ENCODE data around the gene TMEM138.

The TMEM138 gene

DNA sequence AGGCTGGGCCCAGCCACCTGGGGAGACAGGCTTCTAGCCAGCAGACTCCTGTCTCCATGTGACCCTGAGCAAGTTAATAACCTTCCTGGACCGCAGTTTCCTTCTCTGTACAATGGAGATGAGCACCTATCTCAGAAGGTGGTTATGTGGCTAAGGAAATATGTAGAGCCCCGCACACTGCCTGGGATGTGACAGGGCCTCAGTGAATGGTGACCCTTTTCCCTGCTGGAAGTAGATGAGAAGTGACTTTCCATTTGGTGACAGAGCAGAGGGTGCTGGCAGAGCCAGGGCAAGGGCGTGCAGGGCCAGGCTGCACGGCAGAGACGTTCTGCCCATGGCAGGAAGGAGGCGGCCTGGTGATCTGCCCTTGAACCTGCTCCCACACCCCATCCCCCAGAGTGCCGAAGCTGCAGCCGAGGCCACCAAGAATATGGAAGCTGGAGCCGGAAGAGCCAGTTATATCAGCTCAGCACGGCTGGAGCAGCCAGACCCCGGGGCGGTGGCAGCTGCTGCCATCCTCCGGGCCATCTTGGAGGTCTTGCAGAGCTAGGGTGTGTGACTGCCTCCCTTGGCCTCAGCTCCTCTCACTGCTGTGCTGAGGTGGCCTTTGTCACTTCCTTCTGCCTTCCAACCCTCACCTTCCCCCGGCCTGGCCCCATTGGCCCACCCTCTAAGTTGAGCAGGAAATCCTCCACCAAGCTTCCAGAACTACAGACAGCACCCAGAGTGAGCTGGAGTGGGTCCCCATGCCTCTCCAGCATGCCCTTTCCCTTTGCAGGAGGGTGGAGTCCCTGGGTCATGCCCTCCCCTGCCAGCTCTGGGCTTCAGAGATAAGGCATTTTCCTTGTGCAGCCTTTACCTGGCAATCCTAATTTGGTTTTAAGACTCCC is 16.0 kb upstream of the TMEM138 start:
- no peak for DNase-seq (ENCODE audit: low spot score in 2 of 2)
- Mint-ChIP-seq H3K9me3 (no peaks in the 10 kb centered on the region), H3K4me1 (no peaks in the 10 kb centered on the region), H3K27ac (ENCODE audit: low read depth) (peak overlapping the region; percentile 67), H3K27me3 (no peaks in the 10 kb centered on the region), H3K4me3 (no peak overlapping the region), H3K36me3 (ENCODE audit: insufficient read depth) (peaks cover 17% of the 10 kb centered on the region)
- ATAC-seq (replicated peaks; ENCODE audit: extremely low read depth, poor library complexity, severe bottlenecking), result no peak

DNA sequence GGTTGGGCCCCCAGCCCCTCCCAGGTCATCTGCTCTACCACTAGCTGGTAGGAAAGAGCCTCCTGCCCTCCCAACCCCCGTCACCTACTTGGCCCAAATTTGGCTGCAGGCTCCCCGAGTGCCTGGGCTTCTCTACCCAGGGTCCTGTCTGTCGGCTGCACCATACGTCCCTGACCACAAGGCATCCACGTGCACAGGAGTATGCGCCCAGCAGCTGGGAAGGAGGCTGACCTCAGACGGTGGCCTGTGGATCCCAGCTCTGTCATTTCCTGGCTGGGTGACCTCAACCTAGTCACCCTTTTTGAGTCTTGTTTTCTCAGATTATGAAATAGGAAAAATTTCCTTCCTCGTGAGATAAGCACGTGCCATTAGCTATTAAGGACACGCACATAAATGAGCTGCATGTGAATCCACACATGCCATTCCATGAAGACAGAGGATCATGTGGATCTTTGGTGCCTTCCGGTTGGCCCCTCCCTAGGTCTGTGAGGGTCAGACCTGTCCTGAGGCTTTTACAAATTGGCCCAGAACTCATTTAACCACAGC is 14.2 kb upstream of the TMEM138 start:
- no peak for DNase-seq (ENCODE audit: low spot score in 2 of 2)
- no peak for ATAC-seq (replicated peaks; ENCODE audit: extremely low read depth, poor library complexity, severe bottlenecking)
- no peak overlapping the region for H3K4me3 Mint-ChIP-seq
- H3K27ac Mint-ChIP-seq (ENCODE audit: low read depth), result no peak overlapping the region
- no peaks in the 10 kb centered on the region for H3K4me1 Mint-ChIP-seq
- H3K9me3 Mint-ChIP-seq, result no peaks in the 10 kb centered on the region
- peaks cover 19% of the 10 kb centered on the region for H3K36me3 Mint-ChIP-seq (ENCODE audit: insufficient read depth)
- H3K27me3 Mint-ChIP-seq, result no peaks in the 10 kb centered on the region

DNA sequence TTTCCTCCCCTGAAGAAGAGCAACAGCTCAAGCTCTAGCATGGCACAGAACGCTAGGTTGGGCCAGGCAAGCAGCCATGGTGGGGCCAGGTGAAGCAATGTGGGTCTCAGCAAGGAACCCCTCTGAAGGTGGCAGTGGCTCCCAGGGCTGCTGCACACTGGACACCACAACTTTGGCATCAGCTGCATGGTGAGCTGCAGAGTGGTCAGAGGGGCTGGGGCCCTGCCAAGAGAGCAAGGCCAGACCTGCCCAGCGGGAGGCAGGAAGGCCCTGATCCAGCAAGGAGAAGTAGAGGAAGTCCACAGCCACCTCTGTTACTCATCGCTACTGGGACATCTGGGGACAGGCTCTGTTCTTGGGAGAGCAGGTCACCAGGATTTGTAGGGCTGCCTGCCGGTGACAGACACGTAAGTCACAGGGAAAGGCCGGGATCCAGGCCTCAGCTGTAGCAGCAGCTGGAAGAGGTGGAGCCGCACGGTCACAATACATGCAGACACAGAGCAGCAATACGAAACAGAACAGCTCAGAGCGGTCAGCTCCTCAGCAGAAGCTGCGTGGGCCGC is 12.9 kb upstream of the TMEM138 start:
- Mint-ChIP-seq H3K4me3 (no peak overlapping the region), H3K27ac (ENCODE audit: low read depth) (no peak overlapping the region), H3K27me3 (no peaks in the 10 kb centered on the region), H3K36me3 (ENCODE audit: insufficient read depth) (peaks cover 25% of the 10 kb centered on the region), H3K4me1 (peaks cover 6% of the 10 kb centered on the region), H3K9me3 (no peaks in the 10 kb centered on the region)
- ATAC-seq (replicated peaks; ENCODE audit: extremely low read depth, poor library complexity, severe bottlenecking) (no peak), DNase-seq (ENCODE audit: low spot score in 2 of 2) (no peak)

GRCh38 chr11:61349916-61350315 is 12.3 kb upstream of the TMEM138 start:
- no peak overlapping the region for H3K4me3 Mint-ChIP-seq
- ATAC-seq (replicated peaks; ENCODE audit: extremely low read depth, poor library complexity, severe bottlenecking) (no peak), DNase-seq (ENCODE audit: low spot score in 2 of 2) (no peak)
- no peak overlapping the region for H3K27ac Mint-ChIP-seq (ENCODE audit: low read depth)
- H3K4me1 Mint-ChIP-seq, result peaks cover 6% of the 10 kb centered on the region
- no peaks in the 10 kb centered on the region for H3K9me3 Mint-ChIP-seq
- H3K27me3 Mint-ChIP-seq, result no peaks in the 10 kb centered on the region
- H3K36me3 Mint-ChIP-seq (ENCODE audit: insufficient read depth), result peaks cover 23% of the 10 kb centered on the region

GRCh38 chr11:61350336-61350735 is 11.8 kb upstream of the TMEM138 start:
- Mint-ChIP-seq H3K36me3 (ENCODE audit: insufficient read depth) (peaks cover 23% of the 10 kb centered on the region), H3K9me3 (no peaks in the 10 kb centered on the region)

DNA sequence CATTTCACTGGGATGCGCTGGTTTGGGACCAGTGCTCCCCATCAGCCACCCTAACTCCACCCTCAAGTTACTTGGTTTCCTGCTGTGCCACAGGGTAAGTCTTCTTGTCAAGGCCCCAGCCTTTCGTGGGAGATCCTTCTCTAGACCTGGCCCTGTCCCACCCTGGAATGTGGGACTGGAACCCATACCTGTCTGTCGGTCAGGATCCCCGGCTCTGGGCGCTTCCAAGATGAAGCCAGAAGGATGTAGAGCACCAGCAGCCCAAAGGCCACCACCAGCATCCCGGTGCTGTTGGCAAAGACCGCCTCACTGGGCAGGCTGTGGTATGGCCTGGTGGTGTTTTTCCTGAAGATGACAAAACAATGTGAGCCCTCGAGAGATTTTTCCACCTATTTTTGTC is 11.4 kb upstream of the TMEM138 start:
- H3K9me3 Mint-ChIP-seq, result no peaks in the 10 kb centered on the region
- peaks cover 6% of the 10 kb centered on the region for H3K4me1 Mint-ChIP-seq
- DNase-seq (ENCODE audit: low spot score in 2 of 2) (no peak), ATAC-seq (replicated peaks; ENCODE audit: extremely low read depth, poor library complexity, severe bottlenecking) (no peak)
- H3K27me3 Mint-ChIP-seq, result no peaks in the 10 kb centered on the region
- H3K4me3 Mint-ChIP-seq, result no peak overlapping the region
- peaks cover 23% of the 10 kb centered on the region for H3K36me3 Mint-ChIP-seq (ENCODE audit: insufficient read depth)
- H3K27ac Mint-ChIP-seq (ENCODE audit: low read depth), result no peak overlapping the region

More at GRCh38 chr11:61350336-61350735, 11.8 kb upstream of the TMEM138 start:
- Mint-ChIP-seq H3K4me3 (no peak overlapping the region), H3K27ac (ENCODE audit: low read depth) (no peak overlapping the region), H3K4me1 (peaks cover 6% of the 10 kb centered on the region), H3K27me3 (no peaks in the 10 kb centered on the region)
- no peak for ATAC-seq (replicated peaks; ENCODE audit: extremely low read depth, poor library complexity, severe bottlenecking)
- DNase-seq (ENCODE audit: low spot score in 2 of 2), result no peak

GRCh38 chr11:61352038-61352437 is 10.1 kb upstream of the TMEM138 start:
- Mint-ChIP-seq H3K4me3 (no peak overlapping the region), H3K27ac (ENCODE audit: low read depth) (no peak overlapping the region), H3K36me3 (ENCODE audit: insufficient read depth) (peaks cover 26% of the 10 kb centered on the region), H3K4me1 (peaks cover 11% of the 10 kb centered on the region), H3K27me3 (no peaks in the 10 kb centered on the region), H3K9me3 (no peaks in the 10 kb centered on the region)
- DNase-seq (ENCODE audit: low spot score in 2 of 2), result no peak
- ATAC-seq (replicated peaks; ENCODE audit: extremely low read depth, poor library complexity, severe bottlenecking), result no peak

DNA sequence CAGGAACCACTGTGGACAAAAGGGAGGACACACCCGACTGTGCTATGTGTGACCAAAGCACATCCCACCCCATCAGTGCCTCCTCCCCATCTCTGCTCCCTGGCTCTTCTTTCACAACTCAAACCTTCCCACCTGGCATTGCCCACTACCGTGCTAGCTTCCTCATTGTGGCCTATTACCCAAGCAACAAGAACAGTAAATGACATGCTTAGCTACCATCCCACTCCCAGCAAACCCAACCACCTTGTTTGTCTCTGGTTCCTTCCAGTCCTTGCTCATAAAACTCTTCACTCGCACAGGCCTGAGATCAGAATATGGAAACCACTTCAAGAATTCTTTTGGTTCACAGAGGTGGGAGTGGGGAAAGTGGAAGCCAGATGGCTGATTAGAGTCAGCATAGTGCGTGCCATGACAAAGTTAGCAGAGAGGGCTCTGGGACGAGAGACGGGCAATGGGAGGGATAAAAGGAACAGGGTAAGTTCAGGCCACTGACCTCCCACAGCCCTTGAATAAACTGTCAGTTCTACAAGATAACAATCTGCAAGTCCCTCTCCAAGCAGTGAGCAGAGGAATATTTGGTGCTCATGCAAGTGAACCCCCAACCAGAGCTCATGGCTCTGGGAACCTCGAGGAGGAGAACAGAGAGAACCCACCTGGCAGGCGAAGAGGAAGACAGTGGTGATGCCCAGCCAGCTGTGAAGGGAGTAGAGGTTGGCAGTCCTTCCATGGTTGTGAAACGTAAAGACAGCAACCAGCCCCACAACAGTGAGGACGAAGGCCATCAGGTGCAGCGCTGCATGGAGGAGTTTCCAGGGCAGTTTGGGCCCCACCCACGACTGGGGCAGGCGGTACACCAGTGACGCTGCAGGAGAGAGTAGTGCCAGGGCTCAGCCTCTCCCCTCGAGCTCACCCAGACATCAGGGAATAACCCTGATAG is 8.8 kb upstream of the TMEM138 start:
- ATAC-seq (replicated peaks; ENCODE audit: extremely low read depth, poor library complexity, severe bottlenecking) (no peak), DNase-seq (ENCODE audit: low spot score in 2 of 2) (no peak)
- Mint-ChIP-seq H3K27ac (ENCODE audit: low read depth) (no peak overlapping the region), H3K27me3 (no peaks in the 10 kb centered on the region), H3K4me3 (no peak overlapping the region), H3K4me1 (peaks cover 11% of the 10 kb centered on the region), H3K9me3 (no peaks in the 10 kb centered on the region), H3K36me3 (ENCODE audit: insufficient read depth) (peaks cover 21% of the 10 kb centered on the region)

DNA sequence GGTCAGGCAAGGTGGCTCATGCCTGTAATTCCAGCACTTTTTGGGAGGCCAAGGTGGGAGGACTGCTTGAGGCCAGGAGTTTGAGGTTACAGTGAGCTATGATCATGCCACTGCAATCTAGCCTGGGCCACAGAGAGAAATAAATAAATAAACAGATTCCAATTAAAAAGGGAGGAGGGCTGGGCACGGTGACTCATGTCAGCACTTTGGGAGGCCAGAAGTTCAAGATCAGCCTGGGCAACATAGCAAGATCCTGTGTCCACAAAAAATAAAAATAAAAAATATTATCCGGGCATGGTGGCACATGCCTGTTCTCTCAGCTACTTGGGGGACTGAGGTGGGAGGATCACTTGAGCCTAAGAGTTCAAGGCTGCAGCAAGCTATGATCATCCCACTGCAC is 8.0 kb upstream of the TMEM138 start:
- H3K27me3 Mint-ChIP-seq, result no peaks in the 10 kb centered on the region
- peaks cover 11% of the 10 kb centered on the region for H3K4me1 Mint-ChIP-seq
- H3K9me3 Mint-ChIP-seq, result no peaks in the 10 kb centered on the region
- DNase-seq (ENCODE audit: low spot score in 2 of 2), result no peak
- H3K36me3 Mint-ChIP-seq (ENCODE audit: insufficient read depth), result peaks cover 18% of the 10 kb centered on the region
- ATAC-seq (replicated peaks; ENCODE audit: extremely low read depth, poor library complexity, severe bottlenecking), result no peak
- no peak overlapping the region for H3K27ac Mint-ChIP-seq (ENCODE audit: low read depth)
- no peak overlapping the region for H3K4me3 Mint-ChIP-seq

DNA sequence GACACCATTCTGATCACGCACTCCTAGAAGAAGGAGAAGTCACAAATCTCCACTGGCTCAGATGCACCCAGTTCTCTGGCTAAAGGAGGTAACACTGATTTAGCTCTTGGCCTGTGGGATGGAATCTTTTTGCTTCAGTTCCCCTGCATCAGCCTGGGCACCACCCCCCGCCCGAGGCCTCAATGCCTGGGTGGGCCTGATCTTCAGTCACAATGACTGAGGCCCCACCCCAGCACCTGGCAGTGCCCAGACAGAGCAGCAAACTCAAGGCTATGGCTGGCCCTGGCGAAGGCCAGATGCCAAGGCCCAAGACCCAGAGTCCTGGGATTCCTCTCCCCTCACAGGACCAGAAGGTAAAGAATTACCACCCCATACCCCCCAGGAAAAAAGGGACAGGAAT is 5.5 kb upstream of the TMEM138 start:
- Mint-ChIP-seq H3K36me3 (ENCODE audit: insufficient read depth) (peaks cover 12% of the 10 kb centered on the region), H3K9me3 (no peaks in the 10 kb centered on the region), H3K27ac (ENCODE audit: low read depth) (no peak overlapping the region), H3K4me3 (no peak overlapping the region), H3K4me1 (peaks cover 16% of the 10 kb centered on the region), H3K27me3 (no peaks in the 10 kb centered on the region)
- no peak for DNase-seq (ENCODE audit: low spot score in 2 of 2)
- ATAC-seq (replicated peaks; ENCODE audit: extremely low read depth, poor library complexity, severe bottlenecking), result no peak

- Mint-ChIP-seq H3K9me3 (no peaks in the 10 kb centered on the region), H3K27ac (ENCODE audit: low read depth) (no peak overlapping the region), H3K4me1 (peaks cover 20% of the 10 kb centered on the region), H3K27me3 (no peaks in the 10 kb centered on the region), H3K36me3 (ENCODE audit: insufficient read depth) (peaks cover 13% of the 10 kb centered on the region), H3K4me3 (no peak overlapping the region)
- DNase-seq (ENCODE audit: low spot score in 2 of 2) (no peak), ATAC-seq (replicated peaks; ENCODE audit: extremely low read depth, poor library complexity, severe bottlenecking) (no peak)
Measured at GRCh38 chr11:61357233-61357893, 4.8 kb upstream of the TMEM138 start.

DNA sequence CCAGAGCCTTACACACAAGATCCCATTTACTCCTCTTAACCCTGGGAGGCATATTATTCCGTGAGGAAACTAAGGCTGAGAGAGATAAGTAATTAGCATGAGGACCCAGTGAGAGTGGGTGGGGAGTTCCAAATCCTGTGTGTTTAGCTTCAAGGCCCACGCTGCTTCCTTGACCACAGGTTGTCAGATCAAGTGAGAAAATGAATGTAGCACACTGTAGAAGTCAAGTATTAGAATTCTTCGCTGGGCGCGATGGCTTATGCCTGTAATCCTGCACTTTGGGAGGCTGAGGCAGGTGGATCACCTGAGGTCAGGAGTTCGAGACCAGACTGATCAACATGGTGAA is 4.3 kb upstream of the TMEM138 start:
- H3K9me3 Mint-ChIP-seq, result no peaks in the 10 kb centered on the region
- no peak for ATAC-seq (replicated peaks; ENCODE audit: extremely low read depth, poor library complexity, severe bottlenecking)
- H3K27ac Mint-ChIP-seq (ENCODE audit: low read depth), result no peak overlapping the region
- peaks cover 15% of the 10 kb centered on the region for H3K36me3 Mint-ChIP-seq (ENCODE audit: insufficient read depth)
- H3K27me3 Mint-ChIP-seq, result no peaks in the 10 kb centered on the region
- no peak overlapping the region for H3K4me3 Mint-ChIP-seq
- peaks cover 25% of the 10 kb centered on the region for H3K4me1 Mint-ChIP-seq
- DNase-seq (ENCODE audit: low spot score in 2 of 2), result no peak
